Measurements from ENCODE around the gene TBX10.
"Not testable (repeated sequence)": the region's sequence is repeated elsewhere in the genome, so short reads cannot be mapped to it uniquely, and the experiment has no call there.

Gene TBX10

GRCh38 chr11:67597458-67597857 is 42.1 kb downstream of the TBX10 start:
- DNase-seq = not testable (repeated sequence)

- no peak for DNase-seq
Measured at GRCh38 chr11:67596753-67597300, 42.7 kb downstream of the TBX10 start.

GRCh38 chr11:67594480-67594879 is 45.1 kb downstream of the TBX10 start:
- DNase-seq = no peak

GRCh38 chr11:67593565-67593905 is 46.0 kb downstream of the TBX10 start:
- DNase-seq = no peak

GRCh38 chr11:67592880-67593564 is 46.5 kb downstream of the TBX10 start:
- DNase-seq = no peak

DNA sequence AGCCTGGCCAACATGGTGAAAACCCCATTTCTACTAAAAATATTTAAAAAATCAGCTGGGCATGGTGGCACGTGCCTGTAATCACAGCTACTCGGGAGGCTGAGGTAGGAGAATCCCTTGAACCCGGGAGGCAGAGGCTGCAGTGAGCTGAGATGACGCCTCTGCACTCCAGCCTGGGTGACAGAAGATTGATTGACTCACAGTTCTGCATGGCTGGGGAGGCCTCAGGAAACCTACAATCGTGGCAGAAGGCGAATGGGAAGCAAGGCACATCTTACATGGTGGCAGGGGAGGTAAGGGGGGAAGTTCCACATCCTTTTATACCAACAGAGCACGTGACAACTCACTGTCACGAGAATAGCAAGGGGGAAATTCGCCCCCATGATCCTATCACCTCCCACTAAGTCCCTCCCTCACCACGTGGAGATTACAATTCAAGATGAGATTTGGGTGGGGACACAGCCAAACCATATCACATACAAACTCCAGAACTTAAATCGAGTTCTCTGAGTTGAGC is 50.6 kb downstream of the TBX10 start:
- not testable (repeated sequence) for DNase-seq

DNA sequence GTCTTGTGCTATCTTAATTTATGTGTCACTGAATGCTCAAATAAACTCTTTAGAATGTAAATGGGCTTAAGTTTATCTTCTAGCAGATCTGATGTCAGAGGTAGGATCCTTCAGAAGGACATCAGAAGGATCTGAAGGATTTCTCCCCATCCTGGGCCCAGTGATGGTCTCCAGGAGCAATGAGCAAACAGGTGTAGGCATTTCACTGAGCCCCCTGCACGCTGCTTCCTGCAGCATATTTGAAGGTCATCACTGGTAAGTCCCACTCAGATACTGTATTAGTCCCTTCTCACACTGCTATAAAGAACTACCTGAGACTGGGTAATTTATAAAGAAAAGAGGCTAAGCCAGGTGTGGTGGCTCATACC is 51.4 kb downstream of the TBX10 start:
- DNase-seq = no peak

GRCh38 chr11:67586568-67587250 is 52.9 kb downstream of the TBX10 start:
- DNase-seq = no peak

DNA sequence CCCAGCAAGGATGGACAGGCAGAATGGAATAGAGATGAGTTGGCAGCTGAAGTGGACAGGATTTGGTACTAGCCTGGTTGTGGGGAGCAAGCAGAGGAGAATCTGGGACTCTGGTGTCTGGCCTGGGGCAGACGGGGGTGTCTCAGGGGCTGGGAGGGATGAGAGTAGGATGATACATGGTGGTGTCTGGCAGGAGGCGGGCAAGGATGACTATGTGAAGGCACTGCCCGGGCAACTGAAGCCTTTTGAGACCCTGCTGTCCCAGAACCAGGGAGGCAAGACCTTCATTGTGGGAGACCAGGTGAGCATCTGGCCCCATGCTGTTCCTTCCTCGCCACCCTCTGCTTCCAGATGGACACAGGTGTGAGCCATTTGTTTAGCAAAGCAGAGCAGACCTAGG is 53.7 kb downstream of the TBX10 start:
- no peak for DNase-seq

DNA sequence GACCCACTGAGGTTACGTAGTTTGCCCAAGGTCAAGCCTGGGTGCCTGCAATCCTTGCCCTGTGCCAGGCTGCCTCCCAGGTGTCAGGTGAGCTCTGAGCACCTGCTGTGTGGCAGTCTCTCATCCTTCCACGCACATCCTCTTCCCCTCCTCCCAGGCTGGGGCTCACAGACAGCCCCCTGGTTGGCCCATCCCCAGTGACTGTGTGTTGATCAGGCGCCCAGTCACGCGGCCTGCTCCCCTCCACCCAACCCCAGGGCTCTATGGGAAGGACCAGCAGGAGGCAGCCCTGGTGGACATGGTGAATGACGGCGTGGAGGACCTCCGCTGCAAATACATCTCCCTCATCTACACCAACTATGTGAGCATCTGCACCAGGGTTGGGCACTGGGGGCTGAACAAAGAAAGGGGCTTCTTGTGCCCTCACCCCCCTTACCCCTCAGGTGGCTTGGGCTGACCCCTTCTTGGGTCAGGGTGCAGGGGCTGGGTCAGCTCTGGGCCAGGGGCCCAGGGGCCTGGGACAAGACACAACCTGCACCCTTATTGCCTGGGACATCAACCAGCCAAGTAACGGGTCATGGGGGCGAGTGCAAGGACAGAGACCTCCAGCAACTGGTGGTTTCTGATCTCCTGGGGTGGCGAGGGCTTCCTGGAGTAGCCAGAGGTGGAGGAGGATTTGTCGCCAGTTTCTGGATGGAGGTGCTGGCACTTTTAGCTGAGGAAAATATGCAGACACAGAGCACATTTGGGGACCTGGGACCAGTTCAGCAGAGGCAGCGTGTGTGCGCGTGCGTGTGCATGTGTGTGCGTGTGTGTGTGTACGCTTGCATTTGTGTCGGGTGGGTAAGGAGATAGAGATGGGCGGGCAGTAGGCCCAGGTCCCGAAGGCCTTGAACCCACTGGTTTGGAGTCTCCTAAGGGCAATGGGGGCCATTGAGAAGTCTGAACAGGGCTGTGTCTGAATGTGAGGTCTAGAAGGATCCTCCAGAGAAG is 54.4 kb downstream of the TBX10 start:
- no peak for DNase-seq

GRCh38 chr11:67584205-67584880 is 55.2 kb downstream of the TBX10 start:
- DNase-seq = peak; percentile 37

- peak; percentile 39 for DNase-seq
Measured at GRCh38 chr11:67583247-67584204, 56.0 kb downstream of the TBX10 start, which contains the start of gene GSTP1. Gene GSTP1, plus strand, starts transcription at chr11:67583812. Its CDS starts 32 bp downstream, at chr11:67583844.

DNA sequence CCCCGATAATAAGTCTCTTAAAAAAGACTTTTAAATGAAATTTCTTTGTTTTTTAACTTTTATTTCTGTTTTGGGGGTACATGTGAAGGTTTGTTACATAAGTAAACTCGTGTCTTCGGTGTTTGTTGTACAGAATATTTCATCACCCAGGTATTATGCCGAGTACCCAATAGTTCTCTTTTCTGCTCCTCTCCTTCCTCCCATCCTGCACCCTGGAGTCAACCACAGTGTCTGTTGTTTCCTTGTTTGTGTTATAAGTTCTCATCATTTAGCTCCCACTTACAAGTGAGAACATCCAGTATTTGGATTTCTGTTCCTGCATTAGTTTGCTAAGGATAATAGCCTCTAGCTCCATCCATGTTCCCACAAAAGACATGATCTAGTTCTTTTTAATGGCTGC is 57.6 kb downstream of the TBX10 start:
- no peak for DNase-seq

- no peak for DNase-seq
Measured at GRCh38 chr11:67581469-67581868, 58.1 kb downstream of the TBX10 start.
